Esophagus mucosa (tissue), 1 donor: ENCODE results near the gene BEX1. TPM values are rescaled to one million over a fixed set of nuclear protein-coding genes. Genes with fewer than 3 reads are reported as not detected.
"Not testable (repeated sequence)": the region's sequence is repeated elsewhere in the genome, so short reads cannot be mapped to it uniquely, and the experiment has no call there.

Source experiments
- ATAC-seq: fragments of 200-7000 bp; cut with Tn5 transposase; one replicate; pipeline ENCODE4 v1.9.1; 2020
- total RNA-seq: library from RNA; stranded (reverse); gene quantifications from one replicate; pipeline ENCODE4 v1.2.4, GENCODE V29; 2023
- donor health status: DM: yes; HTN: yes; CAD: no.

The BEX1 gene
- total RNA-seq, result not detected

DNA sequence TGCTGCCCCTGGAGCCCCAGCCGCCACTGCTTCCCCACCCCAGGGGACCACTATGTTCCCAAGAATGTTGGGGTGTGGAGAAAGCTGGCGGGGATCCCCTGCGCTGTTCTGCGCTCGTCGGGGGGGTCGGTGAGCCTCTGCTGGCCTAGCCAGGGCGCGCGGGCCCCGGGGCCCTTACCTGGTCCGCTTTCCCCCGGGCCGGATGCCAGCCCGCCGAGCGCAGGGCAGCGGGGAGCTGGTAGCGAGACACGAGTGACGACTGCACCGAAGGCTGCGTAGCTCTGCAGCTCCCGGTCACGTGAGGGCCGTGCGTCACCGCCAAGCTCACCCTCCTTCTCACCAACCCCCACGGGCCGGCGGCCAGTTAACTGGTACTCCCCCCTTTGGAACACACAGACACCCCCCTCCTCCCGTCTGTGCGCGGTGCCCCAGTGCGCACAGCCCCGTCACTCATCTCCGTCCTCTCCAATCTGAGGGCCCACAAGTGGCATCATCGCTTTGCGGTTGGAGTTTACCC lies at the start of gene BEX1:
BEX1 (minus strand) TSS at position 254 of the 517 bp plus-strand sequence. CDS start 897 bp downstream, outside the sequence.
- no peak for ATAC-seq

DNA sequence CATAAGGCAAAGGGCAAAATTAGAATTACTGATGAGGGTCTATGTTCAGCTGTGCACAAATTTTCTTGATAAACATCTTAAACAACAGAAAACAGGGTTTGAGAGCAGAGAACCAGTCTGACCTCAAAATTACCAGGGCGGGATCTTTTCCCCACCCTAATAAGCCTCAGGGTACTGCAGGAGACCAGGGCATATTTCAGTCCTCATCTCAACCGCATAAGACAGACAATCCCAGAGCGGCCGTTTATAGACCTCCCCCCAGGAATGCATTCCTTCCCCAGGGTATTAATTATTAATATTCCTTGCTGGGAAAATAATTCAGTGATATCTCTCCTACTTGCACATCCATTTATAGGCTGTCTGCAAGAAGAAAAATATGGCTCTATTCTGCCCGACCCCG lies 45.5 kb upstream of the BEX1 start:
- not testable (repeated sequence) for ATAC-seq

DNA sequence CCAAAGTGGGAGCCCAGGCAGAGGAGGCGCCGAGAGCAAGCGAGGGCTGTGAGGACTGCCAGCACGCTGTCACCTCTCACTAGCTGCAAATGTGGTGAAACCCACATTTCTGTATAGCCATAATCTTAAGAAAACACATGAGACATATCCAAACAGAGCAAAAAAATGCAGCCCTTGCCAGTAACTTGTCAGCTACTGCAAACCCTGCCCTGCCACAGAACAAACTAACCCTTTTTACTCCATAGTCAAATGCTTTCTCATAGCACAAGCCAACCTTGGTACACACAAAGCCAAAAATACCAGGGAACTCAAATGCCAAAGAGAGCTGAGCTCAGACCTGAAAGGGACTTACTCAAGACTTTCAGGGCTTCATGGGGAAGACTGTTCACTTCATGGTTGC lies 43.9 kb upstream of the BEX1 start:
- ATAC-seq, result no peak

DNA sequence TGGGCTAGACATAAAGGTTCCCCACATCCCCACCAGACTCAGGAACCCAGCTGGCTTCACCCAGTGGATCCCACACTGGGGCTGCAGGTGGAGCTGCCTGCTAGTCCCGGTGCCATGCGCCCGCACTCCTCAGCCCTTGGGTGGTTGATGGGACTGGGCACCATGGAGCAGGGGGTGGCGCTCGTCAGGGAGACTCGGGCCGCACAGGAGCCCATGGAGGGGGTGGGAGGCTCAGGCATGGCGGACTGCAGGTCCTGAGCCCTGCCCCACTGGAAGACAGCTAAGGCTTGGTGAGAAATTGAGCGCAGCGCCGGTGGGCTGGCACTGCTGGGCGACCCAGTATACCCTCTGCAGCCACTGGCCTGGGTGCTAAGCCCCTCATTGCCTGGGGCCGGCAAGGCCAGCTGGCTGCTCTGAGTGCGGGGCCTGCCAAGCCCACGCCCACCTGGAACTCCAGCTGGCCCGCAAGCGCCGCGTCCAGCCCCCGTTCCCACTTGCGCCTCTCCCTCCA lies 43.3 kb upstream of the BEX1 start:
- ATAC-seq, result not testable (repeated sequence)

DNA sequence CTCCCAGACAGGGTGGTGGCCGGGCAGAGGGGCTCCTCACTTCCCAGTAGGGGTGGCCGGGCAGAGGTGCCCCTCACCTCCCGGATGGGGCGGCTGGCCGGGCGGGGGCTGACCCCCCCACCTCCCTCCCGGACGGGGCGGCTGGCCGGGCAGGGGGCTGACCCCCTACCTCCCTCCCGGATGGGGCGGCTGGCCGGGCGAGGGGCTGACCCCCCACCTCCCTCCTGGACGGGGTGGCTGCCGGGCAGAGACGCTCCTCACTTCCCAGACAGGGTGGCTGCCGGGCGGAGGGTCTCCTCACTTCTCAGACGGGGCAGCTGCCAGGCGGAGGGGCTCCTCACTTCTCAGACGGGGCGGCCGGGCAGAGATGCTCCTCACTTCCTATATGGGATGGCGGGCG lies 40.4 kb upstream of the BEX1 start:
- ATAC-seq, result not testable (repeated sequence)

DNA sequence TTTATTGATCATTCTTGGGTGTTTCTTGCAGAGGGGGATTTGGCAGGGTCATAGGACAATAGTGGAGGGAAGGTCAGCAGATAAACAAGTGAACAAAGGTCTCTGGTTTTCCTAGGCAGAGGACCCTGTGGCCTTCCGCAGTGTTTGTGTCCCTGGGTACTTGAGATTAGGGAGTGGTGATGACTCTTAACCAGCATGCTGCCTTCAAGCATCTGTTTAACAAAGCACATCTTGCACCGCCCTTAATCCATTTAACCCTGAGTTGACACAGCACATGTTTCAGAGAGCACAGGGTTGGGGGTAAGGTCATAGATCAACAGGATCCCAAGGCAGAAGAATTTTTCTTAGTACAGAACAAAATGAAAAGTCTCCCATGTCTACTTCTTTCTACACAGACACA lies 39.9 kb upstream of the BEX1 start:
- ATAC-seq, result not testable (repeated sequence)

DNA sequence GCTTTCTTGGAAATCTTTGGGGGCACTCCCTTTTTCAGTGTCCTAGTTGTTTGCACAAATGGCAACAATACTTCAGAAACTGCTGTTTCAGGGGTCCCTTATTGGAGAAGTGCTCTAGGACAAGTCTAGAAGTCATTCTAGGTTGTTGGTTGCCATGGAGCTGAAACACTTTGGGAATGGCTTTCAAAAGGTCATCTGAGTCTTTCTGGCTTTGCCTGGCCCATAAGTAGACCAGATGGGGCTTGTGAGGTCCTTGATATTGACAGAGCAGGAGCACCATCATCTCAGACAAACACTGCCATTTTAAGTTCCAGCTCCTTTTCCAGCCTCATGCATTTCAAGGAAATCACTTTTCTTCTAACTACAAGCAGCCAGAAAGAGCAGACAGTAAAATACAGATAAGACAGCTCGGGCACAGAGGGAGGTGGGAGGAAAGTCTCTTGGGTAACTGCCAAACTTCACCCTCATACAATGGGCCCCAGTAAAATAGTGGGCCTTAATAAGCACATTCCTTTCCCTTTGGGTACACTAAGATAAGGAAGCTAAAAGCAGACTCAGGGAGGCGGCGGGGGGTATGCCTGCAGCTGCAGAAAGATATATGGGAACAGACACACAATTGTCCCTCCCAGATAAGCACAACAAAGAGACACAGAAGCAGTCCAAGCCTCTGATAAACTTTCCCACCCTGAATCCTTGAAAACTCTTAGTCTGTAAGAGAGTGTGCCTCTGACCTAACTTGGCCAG lies 37.5 kb upstream of the BEX1 start:
- ATAC-seq, result no peak

DNA sequence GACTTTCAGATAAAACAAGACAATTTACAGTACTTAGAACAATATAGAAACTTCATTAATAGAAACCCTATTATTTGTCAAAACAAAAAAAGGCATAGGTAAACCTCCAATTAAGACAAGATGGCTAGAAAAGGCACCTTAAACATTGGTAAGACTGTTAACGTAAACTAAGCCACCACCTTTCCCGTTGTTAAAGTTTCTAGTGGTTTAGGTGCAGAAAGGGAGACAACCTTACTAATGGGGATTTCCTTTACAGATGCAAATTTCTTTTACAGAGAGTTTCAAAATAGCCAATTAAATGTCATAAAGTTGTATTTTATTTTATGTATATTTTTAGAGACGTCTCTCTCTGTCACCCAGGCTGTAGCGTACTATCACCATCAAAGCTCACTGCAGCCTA lies 36.5 kb upstream of the BEX1 start:
- no peak for ATAC-seq

DNA sequence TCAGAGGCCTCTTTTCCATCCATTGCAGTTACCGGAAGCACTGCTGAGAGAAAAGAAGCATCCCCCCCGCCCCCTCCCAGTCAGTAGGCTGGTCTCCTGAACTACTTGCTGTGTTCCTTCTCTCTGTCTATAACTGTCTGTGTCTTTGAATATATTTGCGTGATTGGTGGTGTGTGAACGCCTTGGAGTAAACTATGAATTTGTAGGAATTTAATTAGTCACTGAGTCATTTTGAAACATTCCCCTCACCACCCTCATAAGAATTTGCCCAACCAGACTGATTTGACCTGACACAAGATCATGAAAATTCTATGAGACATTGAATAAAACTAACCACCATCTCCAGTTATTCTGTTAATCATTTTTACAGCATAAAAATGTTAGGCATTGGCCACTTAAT lies 35.7 kb upstream of the BEX1 start:
- ATAC-seq, result no peak

DNA sequence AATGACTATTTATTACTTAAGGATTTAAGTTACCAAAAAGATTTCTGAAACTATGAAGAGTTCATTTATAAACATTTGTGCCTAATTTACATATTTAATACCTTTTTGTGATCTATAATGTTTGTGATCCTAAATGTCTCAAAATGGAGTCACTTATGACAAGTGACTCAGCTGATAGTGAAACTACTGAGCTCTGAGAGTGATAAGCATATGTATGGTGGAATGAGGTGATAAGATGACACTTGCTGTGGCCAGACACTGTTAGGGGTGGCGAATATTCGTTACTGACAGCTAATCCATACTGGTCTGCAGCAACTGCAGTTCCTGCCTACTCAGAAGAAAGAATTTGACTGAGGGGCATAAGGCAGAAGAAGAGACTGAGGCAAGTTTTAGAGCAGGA lies 34.5 kb upstream of the BEX1 start:
- ATAC-seq, result no peak

DNA sequence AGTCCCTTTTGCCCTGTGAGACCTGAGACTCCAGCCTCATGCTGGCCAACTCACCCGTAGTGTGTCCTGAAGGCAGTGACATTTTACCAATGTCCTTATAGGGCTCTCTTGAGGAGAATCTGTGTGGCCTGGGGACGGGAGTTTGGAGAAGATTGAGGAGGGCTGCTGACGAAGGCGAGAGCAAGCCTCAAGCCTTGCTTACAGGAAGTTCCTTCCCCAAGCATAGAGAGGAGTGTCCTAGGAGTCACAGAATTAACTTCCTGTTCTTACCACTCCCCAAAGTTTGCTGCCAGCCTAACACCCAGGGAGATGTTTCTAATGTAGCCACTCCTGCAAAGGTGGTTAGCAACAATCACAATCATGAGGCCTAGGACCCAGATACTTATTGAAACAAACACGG lies 29.0 kb upstream of the BEX1 start, which contains the start of gene NXF3:
NXF3 (minus strand) TSS at position 202 of the 400 bp plus-strand sequence; CDS start at position 82, 120 bp downstream.
- no peak for ATAC-seq

DNA sequence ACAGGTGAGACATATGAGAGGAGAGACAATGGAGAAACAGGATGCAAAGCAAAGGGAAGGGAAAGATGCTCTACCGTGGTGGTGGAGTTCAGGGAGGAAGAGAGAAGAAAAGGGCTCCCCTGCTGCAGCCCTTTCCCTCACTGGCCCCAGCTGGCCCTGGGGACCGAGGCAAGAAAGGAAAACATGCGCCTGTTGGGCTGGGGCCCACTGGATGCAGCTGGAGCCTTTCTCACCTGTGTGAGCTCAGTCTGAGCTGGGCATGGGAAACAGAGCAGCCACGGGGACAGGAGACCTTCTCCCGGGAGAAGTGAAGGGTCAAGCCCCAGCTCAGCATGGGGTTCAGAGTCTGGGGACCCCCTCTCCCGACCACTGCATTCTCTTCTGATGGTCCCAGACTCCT lies 17.1 kb upstream of the BEX1 start:
- ATAC-seq, result no peak

DNA sequence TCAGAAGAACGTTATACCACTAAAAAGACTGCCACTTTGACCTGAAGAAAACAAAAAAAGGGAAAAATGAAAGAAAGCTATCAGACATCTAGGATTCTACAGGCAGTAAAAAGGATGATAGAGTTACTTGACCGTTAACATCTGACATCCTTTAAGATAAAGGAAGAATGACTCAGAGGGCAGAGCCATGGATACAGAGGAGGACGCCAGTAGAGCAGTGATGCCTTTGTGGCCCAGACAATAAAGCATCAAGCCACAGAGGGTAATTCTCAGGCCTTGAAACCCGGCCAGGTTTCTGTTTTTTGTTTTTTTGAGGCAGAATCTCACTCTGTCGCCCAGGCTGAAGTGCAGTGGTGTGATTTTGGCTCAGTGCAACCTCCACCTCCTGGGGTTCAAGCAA lies 9.5 kb upstream of the BEX1 start:
- no peak for ATAC-seq

DNA sequence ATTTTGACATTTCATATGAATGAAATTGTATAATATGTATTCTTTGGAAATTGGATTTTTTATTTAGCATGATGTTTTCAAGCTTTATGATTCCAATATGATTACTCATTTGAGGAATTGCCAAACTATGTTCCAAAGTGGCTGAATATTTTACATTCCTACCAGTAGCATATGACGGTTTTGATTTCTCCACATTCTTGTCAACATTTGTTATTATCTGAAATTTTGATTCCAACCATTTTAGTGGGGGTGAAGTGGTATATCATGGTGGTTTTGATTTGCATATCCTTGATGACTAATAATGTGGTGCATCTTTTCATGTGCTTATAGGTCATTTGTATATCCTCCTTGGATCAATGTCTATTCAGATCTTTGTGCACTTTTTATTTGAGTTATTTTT lies 2.6 kb upstream of the BEX1 start:
- ATAC-seq, result no peak

DNA sequence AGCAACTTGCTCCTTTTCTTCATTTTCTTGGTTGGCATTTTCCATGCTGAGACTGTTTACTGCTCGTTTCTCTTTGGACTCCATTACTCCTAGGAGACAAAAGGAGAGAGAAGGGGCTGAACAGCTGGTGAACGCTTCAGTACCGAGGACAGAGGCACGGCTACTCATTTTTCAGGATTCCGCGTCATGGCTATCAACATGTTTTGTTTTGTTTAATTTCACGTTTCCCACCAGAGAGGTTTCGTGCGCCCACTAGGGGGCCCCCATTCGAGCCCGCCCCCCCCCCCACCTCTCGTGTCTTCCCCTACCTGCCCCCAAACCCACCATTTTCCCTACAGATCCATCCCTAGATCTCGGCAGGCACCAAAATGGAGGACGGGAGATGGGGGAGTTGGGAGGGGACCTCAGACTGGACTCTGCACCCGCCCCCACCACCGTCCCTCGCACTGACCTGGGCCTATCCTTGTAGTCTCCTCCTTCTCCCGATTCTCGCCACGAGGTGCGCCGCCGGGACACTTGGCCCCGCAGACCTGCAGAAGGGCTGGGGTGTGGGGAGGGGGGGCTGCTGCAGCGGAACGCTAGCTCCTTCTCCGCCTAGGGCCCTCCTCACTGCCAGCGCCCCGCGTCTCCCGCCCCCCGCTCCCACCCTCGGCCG lies 653 bp downstream of the BEX1 start:
- no peak for ATAC-seq

DNA sequence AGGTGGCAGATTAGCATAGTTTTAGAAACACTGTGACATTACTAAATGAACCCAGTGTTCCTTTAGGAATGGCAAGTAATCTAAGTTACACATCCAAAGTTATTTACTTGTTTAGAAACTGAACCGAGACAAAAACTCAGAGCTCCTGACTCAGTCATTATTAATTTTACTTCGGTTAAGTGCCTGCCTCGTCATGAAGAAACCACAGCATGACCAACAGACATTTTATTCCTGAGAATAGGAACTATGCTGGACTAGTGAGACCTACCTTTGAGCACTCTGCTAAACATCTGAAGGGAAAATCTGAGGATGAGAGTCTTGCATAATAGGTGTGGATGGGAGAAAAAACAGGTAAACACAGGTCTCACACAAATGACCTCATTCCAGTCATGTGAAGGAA lies 2.5 kb downstream of the BEX1 start:
- no peak for ATAC-seq

DNA sequence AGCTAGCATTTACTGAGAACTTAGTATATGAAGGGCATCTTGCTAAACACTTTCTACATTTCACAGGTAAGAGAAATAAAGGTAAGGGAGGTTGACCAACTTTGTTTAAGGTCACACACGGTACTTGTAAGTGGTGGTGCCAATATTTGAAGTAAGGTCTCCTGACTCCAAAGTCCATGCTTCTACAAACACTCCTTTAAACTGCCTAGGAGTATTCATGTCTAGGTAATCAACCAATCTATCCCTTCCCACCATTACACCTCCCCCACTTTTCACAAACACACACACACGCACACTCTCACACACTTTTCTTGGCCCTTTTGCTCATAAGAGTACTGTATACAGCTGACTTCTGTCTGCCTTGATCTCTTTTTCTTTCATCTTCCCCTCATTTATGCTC lies 7.1 kb downstream of the BEX1 start:
- no peak for ATAC-seq

DNA sequence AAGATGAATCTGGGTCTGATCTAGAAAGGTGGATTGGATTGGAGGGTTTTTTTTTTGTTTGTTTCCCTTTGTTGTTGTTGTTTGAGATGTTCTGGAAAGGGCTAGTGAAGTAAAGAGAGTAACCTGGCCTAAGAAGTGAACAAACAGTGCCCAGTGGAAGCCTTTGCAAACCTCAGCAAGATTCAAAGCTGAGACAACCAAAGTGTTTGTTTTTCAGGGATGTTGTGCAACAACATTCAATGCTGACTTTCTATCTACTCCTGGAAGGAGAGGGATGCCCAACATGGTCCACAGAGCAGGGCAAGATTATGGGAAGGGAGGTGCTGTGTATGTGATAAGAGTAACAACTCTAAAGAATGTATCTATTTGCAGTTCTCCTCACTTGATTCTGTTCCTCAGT lies 11.3 kb downstream of the BEX1 start:
- ATAC-seq, result no peak

DNA sequence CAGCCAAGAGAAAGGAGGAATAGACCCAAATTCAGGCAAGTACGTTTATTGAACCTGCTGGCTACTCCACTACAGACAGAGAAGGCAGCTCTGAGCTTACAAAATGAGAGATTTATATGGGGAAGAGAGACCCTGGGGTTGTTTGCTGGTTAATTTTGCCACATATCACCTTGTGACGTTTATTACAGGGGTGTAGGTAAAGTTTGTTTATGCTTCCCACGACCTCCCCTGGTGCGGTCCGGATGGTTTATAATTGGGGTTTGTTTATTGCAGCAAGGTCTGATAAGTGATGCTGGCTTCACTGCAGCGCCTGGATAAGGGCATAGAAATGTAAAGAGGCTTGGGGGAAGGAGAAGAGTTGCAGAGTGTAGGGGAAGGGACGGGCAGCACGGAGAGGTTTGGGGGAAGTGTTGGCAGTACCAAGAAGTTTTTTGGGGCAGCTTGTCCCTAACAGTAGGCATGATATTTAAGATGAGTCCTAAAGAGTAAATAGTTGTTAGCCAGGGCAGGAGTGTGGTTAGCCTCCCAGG lies 12.6 kb downstream of the BEX1 start:
- ATAC-seq, result no peak

DNA sequence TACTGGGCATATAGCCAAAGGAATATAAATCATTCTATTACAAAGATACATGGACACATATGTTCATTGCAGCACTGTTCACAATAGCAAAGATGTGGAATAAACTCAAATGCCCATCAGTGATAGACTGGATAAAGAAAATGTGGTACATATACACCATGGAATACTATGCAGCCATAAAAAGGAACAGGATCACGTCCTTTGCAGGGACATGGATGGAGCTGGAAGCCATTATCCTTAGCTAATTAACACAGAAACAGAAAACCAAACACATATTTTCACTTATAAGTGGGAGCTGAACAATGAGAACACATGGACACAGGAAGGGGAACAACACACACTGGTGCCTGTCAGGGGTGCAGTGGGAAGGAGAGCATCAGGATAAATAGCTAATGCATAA lies 30.6 kb downstream of the BEX1 start:
- ATAC-seq, result not testable (repeated sequence)

DNA sequence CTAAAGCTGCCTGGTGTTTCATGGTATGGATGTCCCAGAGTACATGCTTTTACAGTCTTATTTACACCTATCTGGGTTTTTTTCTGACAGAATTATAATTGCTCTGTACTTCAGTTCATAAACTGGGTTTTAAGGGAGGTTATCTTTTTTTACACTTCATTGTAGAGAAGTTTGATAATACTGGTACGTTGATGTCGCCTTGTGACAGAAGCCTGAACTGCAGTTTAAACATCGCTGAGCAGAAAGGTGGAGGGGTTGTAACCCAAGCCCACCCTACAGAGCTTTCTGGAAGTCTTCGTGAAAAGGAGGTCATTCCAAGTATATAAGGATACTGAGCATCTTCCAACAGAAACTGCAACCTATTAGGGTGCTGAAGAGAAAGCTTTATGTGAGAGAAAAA lies 46.4 kb downstream of the BEX1 start:
- no peak for ATAC-seq

DNA sequence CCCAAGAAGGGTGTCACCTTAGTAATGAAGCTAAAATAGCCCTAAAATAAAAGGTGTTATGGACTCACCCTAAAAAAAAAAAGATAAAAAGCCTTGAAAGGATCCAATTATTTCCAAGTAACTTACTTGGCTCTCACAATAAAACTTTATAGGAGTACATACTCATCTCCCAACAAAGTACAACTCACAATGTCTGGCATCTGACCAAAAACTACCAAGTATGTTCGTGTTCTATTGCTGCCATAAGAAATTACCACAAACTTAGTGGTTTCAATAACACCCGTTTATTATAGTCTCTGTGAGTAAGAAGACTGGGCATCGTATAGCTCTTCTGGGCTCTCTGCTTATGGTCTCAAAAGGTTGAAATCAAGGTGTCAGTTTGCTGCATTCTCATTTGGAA lies 51.0 kb downstream of the BEX1 start:
- no peak for ATAC-seq
